NCI-H1105 treated with DMSO at 0.1 percent for 48 hours (cell line): ENCODE data around the gene GPR142.

Experiments used
- DNase-seq: peaks from one replicate; lab custom pipeline; 2025; lab: John Stamatoyannopoulos, UW

The GPR142 gene

GRCh38 chr17:74371653-74372147 is 4.4 kb downstream of the GPR142 start:
- DNase-seq = no peak

- no peak for DNase-seq
Observed at GRCh38 chr17:74372426-74372825, 5.1 kb downstream of the GPR142 start.

GRCh38 chr17:74373838-74374606 is 6.7 kb downstream of the GPR142 start:
- no peak for DNase-seq

GRCh38 chr17:74374858-74375257 is 7.6 kb downstream of the GPR142 start:
- DNase-seq = no peak

- DNase-seq = peak; percentile 76
Observed at GRCh38 chr17:74379495-74380085, 12.3 kb downstream of the GPR142 start.

- no peak for DNase-seq
Observed at GRCh38 chr17:74380086-74380958, 13.0 kb downstream of the GPR142 start.

GRCh38 chr17:74380959-74381808 is 13.9 kb downstream of the GPR142 start:
- no peak for DNase-seq

- DNase-seq = no peak
Observed at GRCh38 chr17:74383141-74383540, 15.8 kb downstream of the GPR142 start.

GRCh38 chr17:74385201-74385600 is 17.9 kb downstream of the GPR142 start:
- DNase-seq = no peak

GRCh38 chr17:74386386-74386785 is 19.1 kb downstream of the GPR142 start:
- no peak for DNase-seq

- DNase-seq = no peak
Observed at GRCh38 chr17:74387365-74388218, 20.3 kb downstream of the GPR142 start.

GRCh38 chr17:74389084-74389753 is 21.9 kb downstream of the GPR142 start:
- no peak for DNase-seq

- DNase-seq = no peak
Observed at GRCh38 chr17:74389937-74390679, 22.8 kb downstream of the GPR142 start.

- no peak for DNase-seq
Observed at GRCh38 chr17:74390680-74391653, 23.7 kb downstream of the GPR142 start.

- no peak for DNase-seq
Observed at GRCh38 chr17:74391771-74392170, 24.5 kb downstream of the GPR142 start.

GRCh38 chr17:74392848-74393247 is 25.5 kb downstream of the GPR142 start:
- no peak for DNase-seq

GRCh38 chr17:74393346-74393942 is 26.1 kb downstream of the GPR142 start:
- no peak for DNase-seq
